Gastrocnemius medialis (tissue), 4 donors: ENCODE measurements around the gene ZFHX3. TPM values are rescaled to one million over a fixed set of nuclear protein-coding genes. Genes with fewer than 3 reads are reported as not detected.
A peak's percentile ranks its signal among the peaks of the same experiment; 100 is the strongest.

Source experiments
- ATAC-seq, 2 donors: fragments of 150-250 bp; one replicate each; pipeline ENCODE4 v1.9.1; 2016
- DNase-seq, 2 donors: peaks; one replicate each; pipeline ENCODE4 v3.0.0-alpha.2; 2019
- H3K27ac ChIP-seq, 4 donors: fragments of 200-600 bp; sonication (generic); 1 replicate in 1 of 4; 2 replicates in 3 of 4; pipeline ENCODE4 v1.5.1; 2016 to 2018; ENCODE audit warnings: mild to moderate bottlenecking in 2 of 4, moderate library complexity in 1 of 4
- H3K27me3 ChIP-seq, 3 donors: fragments of 200-600 bp; sonication (generic) in 2 of 3; 1 replicate in 1 of 3; 2 replicates in 2 of 3; pipeline versions ENCODE4 v1.5.1 to v1.6.0; 2016 to 2019; ENCODE audit warnings: mild to moderate bottlenecking in 1 of 3, moderate library complexity in 1 of 3
- H3K36me3 ChIP-seq, 2 donors: fragments of 200-600 bp; sonication (generic) in 1 of 2; one replicate each; pipeline ENCODE4 v1.5.1; 2017 to 2018
- H3K4me1 ChIP-seq, 2 donors: fragments of 200-600 bp; sonication (generic) in 1 of 2; one replicate each; pipeline ENCODE4 v1.5.1; 2016 to 2017; ENCODE audit warnings: mild to moderate bottlenecking in 2 of 2
- H3K4me3 ChIP-seq, 4 donors: fragments of 200-600 bp; sonication (generic) in 3 of 4; 1 replicate in 1 of 4; 2 replicates in 3 of 4; pipeline ENCODE4 v1.5.1; 2016 to 2019; ENCODE audit warnings: mild to moderate bottlenecking in 2 of 4
- H3K9me3 ChIP-seq, 3 donors: fragments of 200-600 bp; sonication (generic) in 2 of 3; 1 replicate in 1 of 3; 2 replicates in 2 of 3; pipeline ENCODE4 v1.5.1; 2016 to 2019
- POLR2A ChIP-seq, 2 donors: fragments of 450-650 bp; IDR thresholded peaks; one replicate each; pipeline ENCODE4 v1.6.1; 2017; ENCODE audit warnings: antibody characterized with exemption in 2 of 2, mild to moderate bottlenecking in 2 of 2, moderate library complexity in 2 of 2
- in situ Hi-C, 4 donors: fragments of 200-750 bp; cut with MboI; loops; one replicate each; pipeline versions ENCODE4 v1.15.0 to v1.8.0; 2017; ENCODE audit warnings: low sequenced_read_pairs in 4 of 4
- intact Hi-C: fragments of 100-400 bp; cut with DNase I; formaldehyde crosslinking; loops from one replicate; pipeline ENCODE4 v1.15.1; 2023; ENCODE audit warnings: low total_unique reads
- total RNA-seq, 4 donors: library from RNA; depleted of rRNA; stranded (reverse); fragments of >200 nt; gene quantifications; one replicate each; pipeline versions ENCODE4 v1.1.0 to v1.2.3, GENCODE V29; 2016
- TF ChIP-seq, protein P1 (sequence below), 5 experiments: fragments of 450-650 bp in 3 of 5; fragments of 200-600 bp in 2 of 5; sonication (generic) in 2 of 5; IDR thresholded peaks in 4 of 5; conservative IDR thresholded peaks in 1 of 5; 1 replicate in 4 of 5; 2 replicates in 1 of 5; pipeline ENCODE4 v1.5.1; 2016 to 2019; ENCODE audit warnings: antibody characterized with exemption in 5 of 5, mild to moderate bottlenecking in 3 of 5, moderate library complexity in 3 of 5

The ZFHX3 gene
- total RNA-seq, 4 donors from 2014 or later: 14.0 to 28.5 (median 27.3) TPM

DNA sequence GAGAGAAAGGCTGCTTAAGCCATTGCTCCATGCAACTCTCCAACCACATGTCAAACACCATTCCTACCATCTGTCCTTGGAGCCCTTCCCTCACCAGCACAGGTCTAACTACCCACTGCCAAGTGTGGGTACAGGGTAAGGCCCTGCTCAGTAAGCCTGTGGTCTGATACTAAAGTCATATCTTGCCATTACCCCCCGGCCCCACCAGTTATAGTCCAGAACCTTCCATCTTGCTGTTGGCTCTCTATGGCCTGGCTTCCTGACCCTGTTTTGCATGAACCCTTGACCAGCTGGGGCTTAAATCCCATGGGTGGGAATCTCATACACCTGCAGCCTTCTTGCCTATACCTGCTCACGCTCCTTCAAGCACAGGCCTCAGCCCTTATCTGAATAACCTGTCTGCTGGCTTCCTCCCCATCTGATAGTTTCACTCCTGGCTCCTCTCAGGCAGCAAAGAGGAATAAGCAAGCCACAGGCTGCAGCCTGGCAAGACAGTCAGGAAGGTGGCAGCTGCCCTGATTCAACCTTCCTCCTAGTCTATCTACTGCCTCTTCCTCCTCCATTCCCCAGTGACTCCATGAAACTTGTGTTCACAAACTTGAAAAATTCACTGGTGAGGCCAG lies 64.1 kb downstream of the ZFHX3 start:
- no peaks in the 10 kb centered on the region for H3K9me3 ChIP-seq
- in situ Hi-C loops: no loop called here
- intact Hi-C loops: no loop called here
- no peak for ATAC-seq
- H3K4me3 ChIP-seq: no peak overlapping the region
- no peaks in the 10 kb centered on the region for H3K36me3 ChIP-seq
- peaks cover 61 to 78% of the 10 kb centered on the region in 2 donors for H3K4me1 ChIP-seq
- peak overlapping the region; percentile 89 to 99 (median 96) for H3K27ac ChIP-seq
- no peak for DNase-seq
- TF ChIP-seq POLR2A (IDR thresholded peaks at IDR 0.05): no peak
- TF ChIP-seq, protein P1, sequence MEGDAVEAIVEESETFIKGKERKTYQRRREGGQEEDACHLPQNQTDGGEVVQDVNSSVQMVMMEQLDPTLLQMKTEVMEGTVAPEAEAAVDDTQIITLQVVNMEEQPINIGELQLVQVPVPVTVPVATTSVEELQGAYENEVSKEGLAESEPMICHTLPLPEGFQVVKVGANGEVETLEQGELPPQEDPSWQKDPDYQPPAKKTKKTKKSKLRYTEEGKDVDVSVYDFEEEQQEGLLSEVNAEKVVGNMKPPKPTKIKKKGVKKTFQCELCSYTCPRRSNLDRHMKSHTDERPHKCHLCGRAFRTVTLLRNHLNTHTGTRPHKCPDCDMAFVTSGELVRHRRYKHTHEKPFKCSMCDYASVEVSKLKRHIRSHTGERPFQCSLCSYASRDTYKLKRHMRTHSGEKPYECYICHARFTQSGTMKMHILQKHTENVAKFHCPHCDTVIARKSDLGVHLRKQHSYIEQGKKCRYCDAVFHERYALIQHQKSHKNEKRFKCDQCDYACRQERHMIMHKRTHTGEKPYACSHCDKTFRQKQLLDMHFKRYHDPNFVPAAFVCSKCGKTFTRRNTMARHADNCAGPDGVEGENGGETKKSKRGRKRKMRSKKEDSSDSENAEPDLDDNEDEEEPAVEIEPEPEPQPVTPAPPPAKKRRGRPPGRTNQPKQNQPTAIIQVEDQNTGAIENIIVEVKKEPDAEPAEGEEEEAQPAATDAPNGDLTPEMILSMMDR (IDR thresholded peaks at IDR 0.05 in 4 of 5, conservative IDR thresholded peaks at IDR 0.05 in 1 of 5): no peak
- H3K27me3 ChIP-seq: no peaks in the 10 kb centered on the region

DNA sequence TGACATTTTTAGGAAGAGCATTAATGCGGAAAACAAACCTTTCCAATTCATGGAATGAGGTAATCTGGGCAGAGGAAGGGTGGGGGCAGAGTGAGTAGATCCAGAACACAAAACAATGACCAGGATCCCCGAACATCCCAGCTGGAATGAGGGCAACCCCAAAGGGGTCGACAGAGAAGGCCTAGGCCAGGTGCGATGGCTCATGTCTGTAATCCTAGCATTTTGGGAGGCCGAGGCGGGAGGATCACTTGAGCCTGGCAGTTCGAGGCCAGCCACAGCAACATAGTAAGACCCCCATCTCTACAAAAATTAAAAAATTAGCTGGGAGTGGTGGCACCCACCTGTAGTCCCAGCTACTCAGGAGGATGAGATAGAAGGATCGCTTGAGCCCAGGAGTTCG lies 64.7 kb downstream of the ZFHX3 start:
- peak overlapping the region; percentile 89 to 99 (median 96) for H3K27ac ChIP-seq
- TF ChIP-seq POLR2A (IDR thresholded peaks at IDR 0.05): no peak
- TF ChIP-seq, protein P1 (IDR thresholded peaks at IDR 0.05 in 4 of 5, conservative IDR thresholded peaks at IDR 0.05 in 1 of 5): no peak
- ATAC-seq (no peak), DNase-seq (no peak)
- H3K4me3 ChIP-seq: no peak overlapping the region
- peaks cover 61 to 78% of the 10 kb centered on the region in 2 donors for H3K4me1 ChIP-seq
- no peaks in the 10 kb centered on the region for H3K27me3 ChIP-seq
- H3K9me3 ChIP-seq: no peaks in the 10 kb centered on the region
- in situ Hi-C loops: no loop called here
- intact Hi-C loops: no loop called here
- no peaks in the 10 kb centered on the region for H3K36me3 ChIP-seq

DNA sequence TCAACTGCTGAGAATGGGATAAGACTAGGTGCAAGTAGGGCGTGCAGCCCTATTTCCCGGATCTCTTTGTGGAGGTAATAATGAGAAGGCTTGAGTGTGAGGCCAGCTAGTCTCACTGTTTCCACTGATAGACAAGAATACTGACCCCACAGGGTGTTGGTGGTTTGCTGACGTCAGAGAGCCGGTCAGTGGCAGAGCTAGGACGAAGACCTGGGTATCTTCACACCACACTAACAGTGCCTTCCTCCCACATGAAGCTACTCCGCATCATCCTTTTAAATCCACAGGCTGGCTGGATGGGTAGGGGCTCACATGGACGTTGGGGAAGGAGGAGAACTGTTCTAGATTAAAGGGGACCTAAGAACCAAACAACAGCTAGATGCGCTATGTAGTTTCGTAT lies 68.0 kb downstream of the ZFHX3 start:
- no peaks in the 10 kb centered on the region for H3K27me3 ChIP-seq
- in situ Hi-C loops (no loop called here), intact Hi-C loops (no loop called here)
- H3K4me1 ChIP-seq: peaks cover 46 to 80% of the 10 kb centered on the region in 2 donors
- no peak for DNase-seq
- ATAC-seq: no peak
- H3K4me3 ChIP-seq: no peak overlapping the region
- H3K36me3 ChIP-seq: no peaks in the 10 kb centered on the region
- peak overlapping the region in 2 of 4 donors; percentile 12 to 22 for H3K27ac ChIP-seq
- no peak for TF ChIP-seq POLR2A (IDR thresholded peaks at IDR 0.05)
- TF ChIP-seq, protein P1 (IDR thresholded peaks at IDR 0.05 in 4 of 5, conservative IDR thresholded peaks at IDR 0.05 in 1 of 5): no peak
- H3K9me3 ChIP-seq: no peaks in the 10 kb centered on the region

DNA sequence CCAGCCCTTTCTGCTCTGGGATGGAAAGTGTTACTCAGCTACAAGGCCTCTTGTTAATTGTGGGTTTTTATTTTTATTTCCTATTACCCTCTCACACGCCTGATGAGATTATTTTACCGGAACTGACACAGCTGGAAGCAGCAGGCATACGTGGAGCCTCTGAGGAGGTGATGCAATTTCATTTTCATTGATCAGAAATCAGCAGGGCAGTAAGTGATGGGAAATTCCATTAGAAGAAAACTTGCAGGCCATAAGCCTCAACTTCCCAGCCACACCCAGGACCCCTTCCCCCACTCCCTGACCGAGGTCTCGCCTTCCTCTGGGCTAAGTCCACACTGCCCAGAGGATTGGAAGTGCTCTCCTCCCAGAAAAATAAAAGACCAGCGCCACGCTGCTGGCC lies 69.7 kb downstream of the ZFHX3 start:
- TF ChIP-seq POLR2A (IDR thresholded peaks at IDR 0.05): no peak
- TF ChIP-seq, protein P1 (IDR thresholded peaks at IDR 0.05 in 4 of 5, conservative IDR thresholded peaks at IDR 0.05 in 1 of 5): no peak
- peaks cover 28 to 75% of the 10 kb centered on the region in 2 donors for H3K4me1 ChIP-seq
- intact Hi-C loops: no loop called here

More for the DNA sequence above, 69.7 kb downstream of the ZFHX3 start:
- Histone ChIP-seq H3K9me3 (no peaks in the 10 kb centered on the region), H3K36me3 (no peaks in the 10 kb centered on the region), H3K27ac (peak overlapping the region in 3 of 4 donors; percentile 19 to 49 (median 47)), H3K4me3 (no peak overlapping the region), H3K27me3 (no peaks in the 10 kb centered on the region)
- no peak for DNase-seq
- no peak for ATAC-seq
- in situ Hi-C loops: no loop called here
